HG02884 (cell line): ENCODE data around the gene RAB21.

ENCODE experiments used
- ATAC-seq: cut with Tn5 transposase; IDR thresholded peaks from one replicate; pipeline ENCODE4 v1.9.1; 2021; ENCODE audit warnings: mild to moderate bottlenecking, moderate library complexity; ENCODE audit not compliant: unreplicated experiment

The RAB21 gene, protein sequence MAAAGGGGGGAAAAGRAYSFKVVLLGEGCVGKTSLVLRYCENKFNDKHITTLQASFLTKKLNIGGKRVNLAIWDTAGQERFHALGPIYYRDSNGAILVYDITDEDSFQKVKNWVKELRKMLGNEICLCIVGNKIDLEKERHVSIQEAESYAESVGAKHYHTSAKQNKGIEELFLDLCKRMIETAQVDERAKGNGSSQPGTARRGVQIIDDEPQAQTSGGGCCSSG

DNA sequence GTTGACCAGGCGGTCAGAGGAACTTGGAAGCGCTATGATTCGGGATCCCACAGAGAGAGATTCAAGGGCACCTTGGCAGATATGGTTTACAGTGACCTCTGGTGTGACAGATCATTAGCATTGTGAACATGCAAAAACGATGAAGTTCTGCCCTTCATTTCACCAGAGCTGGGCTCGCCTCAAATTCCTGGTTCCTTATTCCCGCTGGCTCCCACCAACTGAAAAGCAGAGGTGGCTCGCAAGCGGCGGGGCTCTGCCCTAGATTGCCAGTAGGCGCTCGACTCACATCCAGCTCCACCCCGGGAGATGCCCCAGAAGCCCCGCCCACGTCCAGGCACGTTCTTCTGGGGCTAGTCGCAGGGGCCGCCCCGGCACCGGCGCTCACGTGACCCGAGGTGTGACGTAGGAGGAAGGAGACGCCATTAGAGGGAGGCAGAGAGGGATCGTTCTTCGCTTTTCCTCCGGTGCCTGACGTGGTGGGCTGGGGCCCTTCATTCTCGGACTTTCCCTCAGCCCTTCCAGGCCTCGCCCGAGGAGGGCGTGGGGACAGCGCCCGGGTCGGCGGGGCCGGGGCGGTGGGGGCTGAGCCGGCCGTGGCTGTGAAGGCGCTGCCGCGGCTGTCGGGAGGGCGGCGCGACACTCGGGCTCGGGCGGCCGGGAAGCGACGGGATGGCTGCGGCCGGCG is at the start of gene RAB21:
RAB21 (plus strand) TSS at position 403 of the 685 bp plus-strand sequence; CDS start at position 670, 267 bp downstream.
- ATAC-seq, result peak; percentile 89

DNA sequence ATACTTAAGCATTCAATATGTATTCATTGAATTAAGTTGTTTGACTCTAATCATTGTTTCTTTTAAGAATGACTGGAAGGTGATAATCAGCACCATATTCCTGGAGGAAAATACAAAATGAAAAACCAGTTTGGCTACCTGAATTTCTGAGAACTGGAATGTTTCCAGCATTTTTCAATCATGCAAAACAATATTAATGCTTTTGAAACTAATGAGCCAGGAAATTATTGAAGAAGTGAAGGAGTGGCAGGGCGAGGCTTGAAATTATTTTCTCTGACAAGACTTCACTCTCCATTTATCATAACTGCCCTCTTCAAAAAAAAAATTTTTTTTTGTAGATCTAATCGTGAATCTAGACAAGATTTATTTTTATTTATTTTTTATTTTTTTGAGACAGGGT is 49.7 kb upstream of the RAB21 start:
- no peak for ATAC-seq

DNA sequence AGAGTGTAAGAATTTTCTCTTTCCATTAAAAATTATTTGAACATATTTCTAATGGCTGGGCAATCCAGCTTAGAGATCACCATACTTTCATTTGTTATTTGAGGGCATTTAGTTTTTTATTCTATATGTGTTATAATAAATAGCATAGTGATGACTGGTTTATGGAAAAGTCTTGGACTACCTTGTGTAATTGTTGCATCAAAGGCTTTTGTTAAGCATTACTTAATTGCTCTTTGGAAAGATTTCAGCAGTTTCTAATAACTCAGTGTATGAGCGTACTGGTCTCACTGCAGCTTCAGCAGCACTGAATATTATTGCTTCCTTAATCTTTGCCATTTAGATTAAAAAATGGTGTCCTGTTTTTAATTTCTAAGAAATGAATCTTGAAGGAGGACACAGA is 46.0 kb upstream of the RAB21 start:
- ATAC-seq, result no peak

DNA sequence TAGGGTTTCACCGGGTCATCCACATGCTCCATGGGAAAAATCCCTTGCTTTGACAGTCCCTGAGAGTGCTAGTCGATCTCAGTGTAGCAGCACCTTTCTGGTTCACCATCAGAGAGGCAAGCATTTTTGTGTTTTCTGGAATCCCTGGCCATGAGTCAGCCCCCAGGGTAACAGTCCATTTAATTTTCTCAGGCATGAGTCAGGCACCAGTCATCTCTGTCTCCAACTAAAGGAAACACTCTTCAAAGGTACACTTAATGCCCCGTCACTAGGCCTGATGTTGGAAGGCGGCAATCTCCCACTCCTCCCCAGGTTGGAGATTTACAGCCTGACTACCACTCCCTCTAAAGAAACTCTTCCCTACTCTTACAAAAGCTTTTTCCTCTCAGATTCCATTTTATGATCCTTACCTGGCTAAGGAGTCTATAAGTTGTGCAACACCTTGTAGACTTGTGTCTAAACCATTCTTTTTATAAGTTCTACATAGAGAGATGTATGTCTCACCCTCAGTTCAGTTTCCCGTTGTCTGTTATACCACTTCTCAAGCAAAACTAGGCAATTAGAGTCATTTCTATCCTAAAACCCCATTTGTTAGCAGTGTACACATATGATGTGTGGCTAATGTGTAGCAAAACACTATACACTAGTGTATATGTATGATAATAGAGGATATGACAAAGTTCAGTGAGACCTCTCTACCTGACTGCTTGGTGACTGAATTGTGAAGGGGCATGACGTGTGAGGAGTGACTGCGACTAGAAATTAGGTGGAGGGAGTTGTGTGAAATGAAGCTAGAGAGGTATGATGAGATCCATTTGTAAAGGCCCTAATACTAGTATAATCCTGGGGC is 44.2 kb upstream of the RAB21 start:
- ATAC-seq, result no peak

DNA sequence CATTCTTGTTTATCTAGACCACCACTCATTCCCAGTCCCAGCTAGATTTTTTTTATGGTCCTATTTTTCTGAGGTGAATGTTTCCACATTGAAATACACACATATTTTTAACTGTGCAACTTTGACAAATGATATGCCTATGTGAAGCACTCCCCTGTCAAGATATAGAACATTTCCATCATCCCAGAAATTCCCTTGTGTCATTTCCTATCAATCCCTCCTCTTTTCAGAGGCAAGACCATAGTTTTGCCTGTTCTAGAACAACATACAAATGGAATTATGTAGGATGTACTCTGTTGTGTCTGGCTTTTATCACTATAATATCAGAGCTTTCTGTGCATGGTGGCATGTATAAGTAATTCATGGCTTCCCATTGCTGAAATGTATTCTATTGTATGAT is 36.1 kb upstream of the RAB21 start:
- no peak for ATAC-seq

DNA sequence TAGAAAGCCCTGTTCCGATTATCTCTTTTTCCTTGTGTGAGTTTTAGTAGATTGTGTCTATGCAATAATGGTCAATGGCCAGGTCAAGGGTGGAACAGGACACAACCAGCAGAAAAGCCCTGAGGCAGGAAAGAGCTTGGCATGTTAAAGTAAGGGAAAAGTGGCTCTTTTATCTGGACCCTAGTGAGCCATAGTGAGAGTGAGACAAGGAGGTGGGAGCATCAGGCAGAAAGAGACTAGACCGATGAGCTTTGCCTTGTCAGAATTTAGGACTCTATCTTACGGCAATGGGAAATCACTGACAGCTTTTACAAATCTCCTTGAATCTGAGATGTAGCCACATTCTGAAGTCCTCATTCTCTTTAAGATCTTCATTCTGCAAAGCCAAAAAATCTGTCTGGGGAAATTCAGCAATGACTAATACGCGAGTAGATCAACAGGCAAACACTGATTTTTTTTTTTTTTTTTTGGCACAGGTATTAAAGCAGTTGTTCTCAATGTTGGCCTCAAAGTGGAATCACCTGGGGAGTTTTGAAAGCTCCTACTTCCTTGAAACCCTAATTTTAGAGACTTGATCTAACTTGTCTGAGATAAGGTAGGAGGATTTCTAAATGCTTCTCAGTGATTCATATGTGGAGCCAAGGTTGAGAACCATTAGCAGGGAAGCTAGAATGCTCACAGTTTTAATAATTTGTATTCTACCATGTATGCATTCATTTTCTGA is 34.9 kb upstream of the RAB21 start:
- ATAC-seq, result no peak

DNA sequence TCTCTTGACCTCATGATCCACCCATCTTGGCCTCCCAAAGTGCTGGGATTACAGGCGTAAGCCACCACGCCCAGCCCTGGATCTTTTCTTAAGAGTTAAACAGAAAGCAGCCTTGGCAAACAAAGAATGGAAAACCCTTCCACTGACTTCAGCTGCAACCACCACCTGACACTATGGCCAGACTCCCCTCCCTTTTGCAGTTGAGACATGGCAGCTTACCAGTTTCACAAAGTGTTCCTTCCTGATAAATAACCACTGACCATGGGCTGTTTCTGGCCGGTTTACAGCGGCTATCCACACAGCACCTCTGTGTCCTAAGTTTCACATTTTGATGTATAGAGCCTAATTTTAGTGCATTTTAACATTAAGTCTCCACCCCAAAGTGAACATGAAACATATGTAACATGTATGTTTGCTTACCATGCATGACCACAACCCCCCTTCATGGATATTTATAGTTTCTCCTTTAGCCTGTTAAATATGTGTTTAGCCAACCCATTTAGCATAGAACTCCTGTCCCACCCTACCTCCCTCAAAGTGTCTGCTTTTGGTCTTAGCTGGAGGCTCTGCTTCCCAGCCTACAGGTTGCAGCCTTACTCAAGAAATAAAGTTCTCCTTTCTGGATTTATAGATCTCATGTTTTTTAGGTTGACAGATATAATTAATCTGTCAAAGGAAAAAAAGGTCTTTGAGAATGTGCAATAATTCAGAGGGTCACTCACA is 32.7 kb upstream of the RAB21 start:
- ATAC-seq, result no peak

DNA sequence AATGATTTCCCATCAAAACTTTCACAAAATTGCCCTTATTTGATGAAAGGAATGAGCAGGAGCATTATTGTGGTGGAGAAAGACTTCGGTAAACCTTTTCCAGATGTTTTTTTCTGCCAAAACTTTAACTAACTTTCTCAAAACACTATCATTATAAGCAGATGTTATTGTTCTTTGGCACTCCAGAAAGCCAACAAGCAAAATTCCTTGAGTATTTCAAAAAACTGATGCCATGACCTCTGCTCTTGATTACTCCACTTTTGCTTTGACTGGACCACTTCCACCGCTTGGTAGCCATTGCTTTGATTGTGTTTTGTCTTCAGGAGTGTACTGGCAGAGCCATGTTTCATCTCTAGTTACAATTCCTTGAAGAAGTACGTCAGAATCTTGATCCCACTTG is 29.7 kb upstream of the RAB21 start:
- no peak for ATAC-seq

DNA sequence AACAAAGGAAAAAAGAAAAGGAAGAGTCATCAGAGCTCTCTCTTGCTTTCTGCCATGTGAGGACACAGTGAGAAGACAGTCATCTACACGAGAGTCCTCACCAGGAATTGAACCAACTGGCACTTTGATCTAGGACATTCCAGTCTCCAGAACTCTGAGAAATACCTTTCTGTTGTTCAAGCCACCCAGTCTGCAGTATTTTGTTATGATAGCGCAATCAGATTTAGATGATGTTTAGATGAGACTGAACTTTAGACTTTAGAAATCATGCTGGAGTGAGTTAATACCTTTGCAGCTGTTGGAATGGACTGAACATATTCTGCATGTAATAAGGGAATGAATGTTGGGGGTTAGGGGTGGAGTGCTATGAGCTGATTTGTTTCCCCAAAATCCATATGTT is 28.1 kb upstream of the RAB21 start:
- ATAC-seq, result no peak

DNA sequence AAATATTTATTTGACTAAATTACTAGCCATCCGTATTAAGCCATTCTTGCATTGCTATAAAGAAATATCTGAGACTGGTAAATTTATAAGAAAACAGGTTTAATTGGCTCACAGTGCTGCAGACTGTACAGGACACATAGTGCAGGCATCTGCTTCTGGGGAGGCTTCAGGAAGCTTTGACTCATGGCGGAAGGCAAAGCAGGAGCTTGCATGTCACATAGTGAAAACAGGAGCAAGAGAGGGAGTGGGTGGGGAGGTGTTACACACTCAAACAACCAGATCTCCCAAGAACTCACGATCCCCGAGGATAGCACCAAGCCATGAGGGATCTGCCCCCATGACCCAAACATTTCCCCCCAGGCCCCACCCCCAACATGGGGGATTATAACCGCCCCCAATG is 26.7 kb upstream of the RAB21 start:
- no peak for ATAC-seq

DNA sequence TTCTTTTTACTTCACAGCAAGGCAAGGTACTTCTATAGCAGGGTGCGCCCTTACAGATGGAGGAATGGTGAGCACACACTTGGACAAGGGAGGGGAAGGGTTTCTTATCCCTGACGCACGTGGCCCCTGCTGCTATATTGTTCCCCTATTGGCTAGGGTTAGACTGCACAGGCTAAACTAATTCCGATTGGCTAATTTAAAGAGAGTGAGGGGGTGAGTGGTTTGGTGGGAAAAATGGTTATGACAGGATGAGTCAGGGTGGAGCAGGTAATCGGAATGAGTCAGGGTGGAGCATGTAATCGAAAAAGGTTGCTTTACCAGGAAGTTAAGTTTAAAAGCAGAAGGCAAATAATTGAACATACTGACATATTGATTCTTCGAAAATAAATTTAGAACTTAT is 23.7 kb upstream of the RAB21 start:
- ATAC-seq, result no peak

DNA sequence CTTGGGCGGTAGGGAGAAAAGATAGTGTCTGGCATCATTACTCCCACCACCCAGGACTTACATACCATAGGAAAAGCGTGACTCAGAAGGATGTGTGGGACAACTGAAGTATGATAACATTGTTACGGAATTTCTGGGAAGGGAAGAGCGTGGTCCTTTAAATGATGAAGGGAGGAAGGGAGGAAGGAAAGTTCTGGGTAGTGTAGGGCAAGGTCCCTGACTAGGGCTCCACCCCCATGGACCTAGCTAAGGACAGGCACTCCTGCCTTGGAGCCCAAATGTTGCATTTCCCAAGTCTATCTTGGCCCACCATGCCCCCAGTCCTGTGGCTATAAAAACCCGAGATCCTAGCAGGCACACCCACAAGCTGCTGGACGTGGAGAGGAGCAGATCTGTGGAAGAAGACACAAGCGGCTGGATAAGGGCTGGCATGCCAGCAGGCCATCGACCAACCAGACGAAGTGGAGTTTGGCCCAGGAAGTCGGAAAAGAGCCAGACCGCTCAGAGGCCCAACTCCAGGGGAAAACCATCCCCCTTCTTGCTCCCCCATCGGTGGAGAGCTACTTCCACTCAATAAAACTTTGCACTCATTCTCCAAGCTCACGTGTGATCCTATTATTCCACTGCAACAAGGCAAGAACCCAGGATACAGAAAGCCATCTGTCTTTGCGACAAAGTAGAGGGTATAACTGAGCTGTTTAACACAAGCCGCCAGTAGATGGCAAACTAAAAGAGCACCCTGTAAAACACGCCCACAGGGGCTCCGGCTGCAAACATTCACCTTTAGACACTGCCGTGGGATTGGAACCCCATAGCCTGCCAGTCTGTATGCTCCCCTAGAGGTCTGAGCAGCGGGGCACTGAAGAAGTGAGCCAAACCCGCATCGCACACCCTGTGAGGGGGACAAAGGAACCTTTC is 23.0 kb upstream of the RAB21 start:
- ATAC-seq, result no peak

DNA sequence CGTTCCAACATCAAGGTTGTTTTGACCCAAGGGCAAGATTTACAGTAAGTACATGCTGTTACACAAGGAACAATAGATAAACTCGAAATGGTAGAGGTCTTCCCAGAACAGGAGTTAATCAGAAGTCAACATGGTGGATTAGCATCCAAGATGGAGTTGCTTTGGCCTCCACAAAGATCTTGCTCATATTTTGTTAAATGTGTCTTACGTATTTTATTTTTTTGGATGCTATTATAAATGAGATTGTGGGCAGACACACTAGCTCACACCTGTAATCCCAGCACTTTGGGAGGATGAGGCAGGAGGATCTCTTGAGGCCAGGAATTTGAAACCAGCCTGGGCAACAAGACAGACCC is 22.3 kb upstream of the RAB21 start:
- no peak for ATAC-seq

DNA sequence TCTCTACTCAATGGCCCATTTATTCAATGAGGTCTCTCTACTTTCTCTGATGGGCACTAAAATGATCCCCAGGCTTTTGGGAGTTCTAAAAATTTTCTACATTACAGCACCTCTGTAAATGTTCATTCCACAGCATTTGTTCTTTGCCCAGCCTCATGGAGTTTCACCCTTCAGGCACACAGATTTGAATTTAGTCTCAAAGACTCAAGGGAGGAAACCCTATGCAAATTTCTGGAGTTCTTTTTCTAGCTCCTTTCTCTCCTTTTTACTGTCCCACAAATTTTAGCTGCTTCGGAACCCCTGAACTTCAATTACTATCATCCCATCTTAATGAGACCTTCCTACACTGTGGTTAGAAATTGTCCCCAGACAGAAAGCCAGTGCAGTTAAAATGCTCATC is 17.5 kb upstream of the RAB21 start:
- no peak for ATAC-seq

DNA sequence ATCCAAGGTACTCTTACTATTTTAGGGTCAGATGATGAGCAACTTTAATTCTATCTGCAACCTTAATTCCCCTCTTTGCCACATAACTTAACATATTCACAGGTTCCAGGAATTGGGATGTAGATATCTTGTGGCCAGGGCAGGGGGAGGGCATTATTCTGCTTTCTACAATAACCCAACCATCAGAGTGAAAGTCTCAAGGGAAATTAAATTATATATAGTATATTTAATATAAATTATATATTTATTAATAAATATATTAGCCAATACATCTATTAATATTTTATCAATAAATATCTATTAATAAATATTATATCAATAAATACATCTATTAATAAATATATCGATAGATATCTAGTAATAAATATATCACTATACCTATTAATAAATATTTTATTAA is 11.7 kb upstream of the RAB21 start:
- no peak for ATAC-seq

DNA sequence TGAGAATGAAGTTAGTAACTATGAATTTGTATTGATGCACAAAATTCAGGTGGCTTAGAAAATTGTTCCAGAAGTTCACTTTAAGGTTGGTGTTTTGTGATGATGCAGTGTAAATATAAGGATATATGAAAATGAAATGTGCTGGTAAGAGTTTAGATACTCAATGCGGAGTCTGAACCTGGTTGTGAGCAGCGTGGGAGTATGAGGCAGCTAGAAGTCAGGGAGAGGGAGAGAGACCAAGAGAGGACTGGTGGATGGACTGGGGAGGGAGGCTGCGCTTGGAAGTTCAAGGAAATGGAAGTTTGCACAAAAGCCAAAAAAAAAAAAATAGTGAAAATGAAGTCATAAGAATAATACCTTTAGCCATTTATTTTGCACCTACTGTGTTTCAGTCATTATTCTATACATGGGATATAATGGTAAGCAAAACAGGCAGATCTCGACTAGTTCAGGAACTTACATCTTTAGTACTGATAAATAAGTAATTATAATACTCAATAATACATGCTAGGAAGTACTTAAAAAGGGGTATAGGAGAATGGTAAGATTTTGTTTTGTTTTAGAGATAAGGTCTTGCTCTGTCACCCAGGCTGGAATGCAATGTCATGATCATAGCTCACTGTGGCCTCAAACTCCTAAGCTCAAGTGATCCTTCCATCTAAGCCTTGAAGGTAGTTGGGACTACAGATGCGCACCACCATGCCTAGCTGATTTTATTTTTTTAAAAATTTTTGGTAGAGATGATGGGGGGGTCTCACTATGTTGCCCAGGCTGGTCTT is 10.0 kb upstream of the RAB21 start:
- ATAC-seq, result no peak

DNA sequence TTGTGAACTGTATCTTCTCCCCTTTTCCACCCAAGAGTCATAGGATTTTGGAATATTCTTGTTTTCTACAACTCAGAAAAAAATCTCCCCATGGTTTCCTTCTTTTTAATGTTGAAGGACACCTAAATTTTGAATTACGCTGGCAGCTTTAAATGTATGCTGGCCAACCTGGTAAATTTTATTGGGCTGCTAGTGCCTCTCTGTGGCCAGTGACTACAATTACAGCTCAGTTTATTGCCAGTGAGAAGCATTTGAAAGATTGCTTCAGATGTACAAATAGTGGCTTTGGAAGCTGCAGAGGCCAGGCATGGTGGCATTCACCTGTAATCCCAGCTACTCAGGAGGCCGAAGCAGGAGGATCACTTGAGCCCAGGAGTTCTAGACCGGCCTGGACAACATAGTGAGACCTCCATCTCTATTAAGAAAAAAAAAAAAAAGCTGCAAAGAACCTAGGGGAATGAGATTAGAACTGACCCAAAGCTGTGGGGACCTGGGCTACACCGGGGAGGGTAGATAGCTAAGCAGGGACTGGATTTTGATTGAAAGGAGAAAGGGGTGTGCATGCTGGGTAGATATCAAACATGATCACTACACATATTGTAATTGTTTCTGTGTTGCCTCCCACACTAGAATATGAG is 7.6 kb upstream of the RAB21 start:
- peak; percentile 85 for ATAC-seq

DNA sequence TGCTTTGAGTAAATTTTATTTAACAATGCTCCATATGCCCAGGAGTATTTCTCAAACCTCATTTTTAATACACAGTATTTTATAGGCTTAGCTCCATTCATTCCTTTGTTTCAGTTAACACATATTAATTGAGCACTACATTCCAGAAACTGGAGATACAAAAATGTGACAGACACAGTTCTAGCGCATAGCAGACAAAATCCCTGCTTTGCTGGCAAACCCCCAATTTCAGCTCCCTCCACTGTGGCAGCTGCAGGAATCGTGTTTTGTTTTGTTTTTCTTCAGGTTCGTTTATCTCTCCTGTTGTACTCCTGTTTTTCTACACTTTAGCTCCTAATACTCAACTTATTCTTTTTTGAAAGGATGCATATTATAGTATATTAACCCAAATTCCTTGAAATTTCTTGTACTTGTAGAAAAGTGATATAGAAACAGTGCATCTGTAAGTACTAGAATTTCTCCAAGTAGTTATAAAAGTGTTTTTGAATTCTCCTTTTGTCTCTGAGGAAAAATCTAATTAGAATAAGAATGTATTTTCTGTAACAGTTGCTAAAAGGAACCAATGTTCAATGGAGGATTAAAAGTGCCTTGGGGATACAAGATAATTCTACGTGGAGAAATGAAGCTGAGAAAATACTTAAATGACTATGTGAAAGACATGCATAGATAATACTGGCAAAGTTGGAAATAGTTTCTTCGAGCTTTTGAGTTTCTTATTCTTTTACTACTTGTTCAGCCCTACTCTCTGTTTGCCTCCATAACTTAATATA is 6.4 kb upstream of the RAB21 start:
- no peak for ATAC-seq
